HCT116 (cell line): ENCODE data around the gene PNKP. TPM values are rescaled to one million over a fixed set of nuclear protein-coding genes. Genes with fewer than 3 reads are reported as not detected.
A peak's percentile ranks its signal among the peaks of the same experiment; 100 is the strongest.

Source experiments
- ATAC-seq: fragments of 200-7000 bp; cut with Tn5 transposase; 2 replicates; pipeline ENCODE4 v1.9.1; 2020; ENCODE audit warnings: mild to moderate bottlenecking, moderate library complexity
- BruUV-seq: library from RNA; stranded (reverse); fragments of 400-500 nt; replicated peaks from 2 replicates; lab custom pipeline; 2021; lab: Mats Ljungman, UMichigan
- CTCF ChIA-PET: fragments of 300-600 bp; sonication (Branson Sonifier 250); formaldehyde crosslinking; loops from one replicate; lab custom pipeline; 2021; ENCODE audit warnings: antibody characterized with exemption; lab: Charles Lee
- POLR2A ChIA-PET: fragments of 300-600, 350-600 bp; sonication (Branson Sonifier 250); formaldehyde crosslinking; loops from one replicate; lab custom pipeline; 2021; ENCODE audit warnings: antibody characterized with exemption; lab: Charles Lee
- RAD21 ChIA-PET, 2 experiments: fragments of 300-600 bp; sonication (Branson Sonifier 250); formaldehyde crosslinking; loops; one replicate each; lab custom pipeline; 2023; ENCODE audit warnings: low total read pairs in 2 of 2; ENCODE audit not compliant: uncharacterized antibody in 2 of 2, unreplicated experiment in 2 of 2, low non-redundant PET in 1 of 2; lab: Charles Lee
- DNase-seq: peaks from one replicate; pipeline ENCODE4 v3.0.0-alpha.2; 2010; ENCODE audit warnings: low read depth, low spot score
- H2AFZ ChIP-seq: fragments of 200-600 bp; shearing (Covaris generic), sonication (generic); 2 replicates; pipeline ENCODE4 v1.6.1; 2017; ENCODE audit warnings: low read depth, mixed run types, mixed read lengths, antibody characterized with exemption, low read length; ENCODE audit not compliant: poor library complexity, severe bottlenecking
- H3K27ac ChIP-seq: 2 replicates; pipeline ENCODE4 v1.5.1; 2012; ENCODE audit warnings: low read depth, low read length
- H3K27me3 ChIP-seq: fragments of 200-600 bp; sonication (generic); 2 replicates; pipeline ENCODE4 v1.6.1; 2016; ENCODE audit warnings: mixed run types, low read length, mixed read lengths; ENCODE audit not compliant: insufficient read depth
- H3K36me3 ChIP-seq, 2 experiments: fragments of 200-500 bp in 1 of 2; fragments of 200-600 bp in 1 of 2; sonication (Bioruptor generic) in 1 of 2; sonication (generic) in 1 of 2; 2 replicates each; pipeline versions ENCODE4 v1.5.1 to v1.6.1; 2014 to 2016; ENCODE audit warnings: low read length in 2 of 2, inconsistent platforms in 1 of 2, mixed read lengths in 1 of 2, mixed run types in 1 of 2; ENCODE audit not compliant: insufficient read depth in 2 of 2, control insufficient read depth in 1 of 2
- H3K4me1 ChIP-seq, 2 experiments: fragments of 200-600 bp in 1 of 2; sonication (generic) in 1 of 2; 2 replicates each; pipeline versions ENCODE4 v1.5.1 to v1.6.1; 2012 to 2017; ENCODE audit warnings: low read length in 2 of 2, inconsistent platforms in 1 of 2, mild to moderate bottlenecking in 1 of 2, mixed read lengths in 1 of 2, mixed run types in 1 of 2, moderate library complexity in 1 of 2; ENCODE audit not compliant: insufficient read depth in 2 of 2, control insufficient read depth in 1 of 2
- H3K4me2 ChIP-seq: fragments of 200-600 bp; sonication (generic); 2 replicates; pipeline ENCODE4 v1.6.1; 2017; ENCODE audit warnings: mixed run types, low read length, mixed read lengths
- H3K4me3 ChIP-seq, 2 experiments: fragments of 200-600 bp in 1 of 2; sonication (generic) in 1 of 2; replicated peaks in 1 of 2; 2 replicates each; pipeline ENCODE4 v1.5.1; 2011 to 2016; ENCODE audit warnings: low read length in 2 of 2, control low read depth in 1 of 2, low read depth in 1 of 2, mild to moderate bottlenecking in 1 of 2, mixed read lengths in 1 of 2, mixed run types in 1 of 2
- H3K79me2 ChIP-seq: fragments of 200-600 bp; sonication (generic); 2 replicates; pipeline ENCODE4 v1.6.1; 2017; ENCODE audit warnings: mild to moderate bottlenecking, mixed run types, low read length, moderate library complexity, mixed read lengths; ENCODE audit not compliant: insufficient read depth
- H3K9ac ChIP-seq: fragments of 200-600 bp; sonication (generic); 2 replicates; pipeline ENCODE4 v1.6.1; 2016; ENCODE audit warnings: low read length, mixed read lengths
- H3K9me2 ChIP-seq: fragments of 200-600 bp; sonication (generic), shearing (Covaris generic); 2 replicates; pipeline ENCODE4 v1.6.1; 2017; ENCODE audit warnings: mixed run types, mild to moderate bottlenecking, moderate library complexity; ENCODE audit not compliant: insufficient read depth
- H3K9me3 ChIP-seq, 2 experiments: fragments of 200-500 bp in 1 of 2; fragments of 200-600 bp in 1 of 2; sonication (Bioruptor generic) in 1 of 2; sonication (generic) in 1 of 2; 2 replicates each; pipeline ENCODE4 v1.6.1; 2014 to 2017; ENCODE audit warnings: low read length in 2 of 2, mixed read lengths in 2 of 2, inconsistent platforms in 1 of 2, low read depth in 1 of 2, mild to moderate bottlenecking in 1 of 2, mixed run types in 1 of 2, moderate library complexity in 1 of 2; ENCODE audit not compliant: control insufficient read depth in 1 of 2, insufficient read depth in 1 of 2
- H4K20me1 ChIP-seq: fragments of 200-600 bp; sonication (generic), shearing (Covaris generic); 2 replicates; pipeline ENCODE4 v1.6.1; 2017; ENCODE audit warnings: mixed run types, mild to moderate bottlenecking, moderate library complexity; ENCODE audit not compliant: insufficient read depth
- ATF3 ChIP-seq: IDR thresholded peaks from 2 replicates; pipeline ENCODE4 v1.6.1; 2012
- CBX3 ChIP-seq: IDR thresholded peaks from 2 replicates; pipeline ENCODE4 v1.6.1; 2012; ENCODE audit warnings: low read depth
- EGR1 ChIP-seq: IDR thresholded peaks from 2 replicates; pipeline ENCODE4 v1.6.1; 2012; ENCODE audit warnings: low read depth
- FOSL1 ChIP-seq: IDR thresholded peaks from 2 replicates; pipeline ENCODE4 v1.6.1; 2012; ENCODE audit warnings: low read depth
- POLR2A ChIP-seq: IDR thresholded peaks from 2 replicates; pipeline ENCODE4 v1.7.0; 2011; ENCODE audit warnings: borderline replicate concordance; ENCODE audit not compliant: insufficient read depth, insufficient read length; ENCODE audit errors: extremely low read depth
- SP1 ChIP-seq: IDR thresholded peaks from 2 replicates; pipeline ENCODE4 v1.6.1; 2012; ENCODE audit warnings: low read depth
- SRF ChIP-seq: IDR thresholded peaks from 2 replicates; pipeline ENCODE4 v1.6.1; 2012; ENCODE audit warnings: low read depth
- ZNF274 ChIP-seq: fragments of 200-500 bp; sonication (Bioruptor generic); IDR thresholded peaks from 2 replicates; pipeline ENCODE4 v1.6.1; 2014; ENCODE audit warnings: mild to moderate bottlenecking, low read depth, low read length, inconsistent platforms
- intact Hi-C: fragments of 100-400 bp; cut with micrococcal nuclease; formaldehyde crosslinking; loops from 2 replicates; pipeline ENCODE4 v1.10.0; 2022
- total RNA-seq: library from RNA; stranded (reverse); gene quantifications from one replicate; pipeline ENCODE4 v1.2.1, GENCODE V29; 2021; ENCODE audit not compliant: unreplicated experiment
- TF ChIP-seq, protein P1 (sequence below): IDR thresholded peaks from 2 replicates; pipeline ENCODE4 v1.6.1; 2011; ENCODE audit warnings: mild to moderate bottlenecking, low read length, moderate library complexity; ENCODE audit not compliant: insufficient replicate concordance; ENCODE audit errors: extremely low read depth

The PNKP gene
- total RNA-seq, 1 experiment from 2014 or later: 129 TPM

GRCh38 chr19:49874503-49875157 is 7.3 kb upstream of the PNKP start:
- TF ChIP-seq POLR2A (no peak), ATF3 (no peak), EGR1 (no peak), ZNF274 (no peak), SRF (no peak), CBX3 (no peak), FOSL1 (no peak), SP1 (no peak)
- TF ChIP-seq, protein P1, sequence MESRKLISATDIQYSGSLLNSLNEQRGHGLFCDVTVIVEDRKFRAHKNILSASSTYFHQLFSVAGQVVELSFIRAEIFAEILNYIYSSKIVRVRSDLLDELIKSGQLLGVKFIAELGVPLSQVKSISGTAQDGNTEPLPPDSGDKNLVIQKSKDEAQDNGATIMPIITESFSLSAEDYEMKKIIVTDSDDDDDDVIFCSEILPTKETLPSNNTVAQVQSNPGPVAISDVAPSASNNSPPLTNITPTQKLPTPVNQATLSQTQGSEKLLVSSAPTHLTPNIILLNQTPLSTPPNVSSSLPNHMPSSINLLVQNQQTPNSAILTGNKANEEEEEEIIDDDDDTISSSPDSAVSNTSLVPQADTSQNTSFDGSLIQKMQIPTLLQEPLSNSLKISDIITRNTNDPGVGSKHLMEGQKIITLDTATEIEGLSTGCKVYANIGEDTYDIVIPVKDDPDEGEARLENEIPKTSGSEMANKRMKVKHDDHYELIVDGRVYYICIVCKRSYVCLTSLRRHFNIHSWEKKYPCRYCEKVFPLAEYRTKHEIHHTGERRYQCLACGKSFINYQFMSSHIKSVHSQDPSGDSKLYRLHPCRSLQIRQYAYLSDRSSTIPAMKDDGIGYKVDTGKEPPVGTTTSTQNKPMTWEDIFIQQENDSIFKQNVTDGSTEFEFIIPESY: no peak
- Histone ChIP-seq H3K27me3 (no peaks in the 10 kb centered on the region), H3K4me1 (peaks cover 20 to 43% of the 10 kb centered on the region in 2 experiments), H3K9ac (peak overlapping the region; percentile 93; the same call in 1 of the 2 replicates), H3K27ac (peak overlapping the region; percentile 98; the same call in 1 of the 2 replicates), H3K9me3 (no peaks in the 10 kb centered on the region), H3K79me2 (peaks cover 35% of the 10 kb centered on the region), H4K20me1 (no peaks in the 10 kb centered on the region), H3K4me2 (peak overlapping the region; percentile 99), H3K36me3 (peaks cover 0 to 9% of the 10 kb centered on the region in 2 experiments; a peak in 1 of 4 replicates), H3K9me2 (no peaks in the 10 kb centered on the region), H2AFZ (no peak overlapping the region), H3K4me3 (peak overlapping the region; percentile 79 to 89)
- ChIA-PET CTCF (no interaction called here), RAD21 (no interaction called here), POLR2A (no interaction called here)
- intact Hi-C loops: no loop called here
- no TSS peak for BruUV-seq
- no peak for ATAC-seq
- no peak for DNase-seq
